Measurements from ENCODE around the gene INTS1.

GRCh38 chr7:1544178-1544895 lies 40.1 kb upstream of the INTS1 start:
- TF ChIP-seq CTCF (IDR thresholded peaks at IDR 0.05; ENCODE audit: low read length), result no peak
- no peak for TF ChIP-seq EZH2 (IDR thresholded peaks at IDR 0.05; ENCODE audit: borderline replicate concordance, low read length)

Measured in OCI-LY1 (cell line).